T-helper 2 cell (primary cell): ENCODE data around the gene PALLD.

ENCODE experiments used
- DNase-seq, 5 experiments: peaks; one replicate each; pipeline versions ENCODE4 v3.0.0 to v3.0.0-alpha.2; 2012 to 2022

Gene PALLD

DNA sequence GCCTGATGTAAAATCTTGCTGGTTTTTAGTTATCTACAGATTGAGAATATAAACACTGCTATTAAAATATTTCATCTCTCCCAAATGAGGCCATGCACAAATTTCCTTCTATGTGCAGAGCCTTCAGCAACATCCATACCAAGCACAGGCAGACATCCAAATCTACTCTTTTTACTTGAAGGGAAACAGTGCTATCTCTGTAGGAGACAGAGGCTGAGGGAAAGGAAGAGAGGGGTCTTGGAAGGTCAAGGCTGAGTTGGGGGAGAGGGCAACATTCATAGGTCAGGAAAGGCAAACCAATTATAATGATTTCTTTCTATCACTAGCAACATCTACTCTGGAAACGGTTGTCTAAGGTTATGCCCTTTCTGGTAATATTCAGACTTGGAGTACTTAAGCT is 273.0 kb downstream of the PALLD start:
- no peak for DNase-seq

DNA sequence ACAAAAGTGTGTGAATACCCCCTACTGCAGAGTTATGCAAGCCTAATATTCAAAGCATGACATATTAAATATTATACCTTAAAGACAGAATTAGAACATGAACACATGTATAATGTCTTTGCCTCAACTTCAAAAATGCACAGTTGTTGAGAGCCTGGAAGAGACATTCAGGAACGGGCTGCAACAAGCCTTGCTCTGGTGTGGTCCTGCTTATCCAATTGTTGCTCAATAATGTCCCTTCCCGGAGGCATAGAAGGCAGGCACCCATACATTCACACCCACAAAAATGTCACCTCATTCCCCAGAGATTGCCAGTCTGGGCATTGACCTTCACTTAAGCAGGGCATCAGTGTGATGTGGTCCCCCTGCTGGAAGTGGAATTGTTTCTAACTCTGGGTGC is 274.4 kb downstream of the PALLD start:
- DNase-seq: no peak

DNA sequence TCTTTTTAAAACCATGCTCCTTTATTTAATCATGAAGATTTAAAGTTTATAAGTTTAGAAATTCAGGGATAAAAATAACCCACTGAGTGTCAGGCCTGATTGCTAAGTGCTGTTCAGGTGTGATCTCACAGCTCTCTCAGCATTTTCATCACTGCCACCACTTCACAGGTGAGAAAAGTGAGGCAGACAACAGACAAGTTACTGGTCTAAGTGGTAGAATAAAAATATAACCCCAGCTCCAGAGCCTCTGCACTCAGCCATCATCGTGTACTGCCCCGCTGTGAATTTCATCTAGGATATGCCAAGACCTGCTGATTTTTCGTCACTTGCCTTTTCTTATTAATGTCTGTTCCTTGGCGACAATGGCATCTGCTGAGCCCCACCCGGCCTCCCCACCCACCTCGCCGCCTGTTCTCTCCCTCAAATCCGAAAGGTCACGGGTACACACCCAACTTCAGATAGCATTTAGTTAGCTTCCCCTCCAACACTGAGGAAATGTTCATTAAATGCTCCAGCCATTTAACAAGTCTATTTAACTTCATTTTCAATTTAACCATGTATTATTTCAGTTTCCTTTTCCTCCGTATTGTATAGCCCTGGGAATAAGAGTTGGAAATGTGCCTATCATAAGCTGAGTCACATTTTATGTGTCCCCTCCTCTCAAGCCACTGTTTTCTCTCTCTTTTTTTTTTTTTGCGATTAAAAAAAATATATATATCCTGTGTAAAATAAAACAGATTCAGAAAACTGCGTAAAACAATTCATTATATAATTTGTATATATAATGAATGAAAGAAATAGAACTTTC is 276.7 kb downstream of the PALLD start:
- no peak for DNase-seq

DNA sequence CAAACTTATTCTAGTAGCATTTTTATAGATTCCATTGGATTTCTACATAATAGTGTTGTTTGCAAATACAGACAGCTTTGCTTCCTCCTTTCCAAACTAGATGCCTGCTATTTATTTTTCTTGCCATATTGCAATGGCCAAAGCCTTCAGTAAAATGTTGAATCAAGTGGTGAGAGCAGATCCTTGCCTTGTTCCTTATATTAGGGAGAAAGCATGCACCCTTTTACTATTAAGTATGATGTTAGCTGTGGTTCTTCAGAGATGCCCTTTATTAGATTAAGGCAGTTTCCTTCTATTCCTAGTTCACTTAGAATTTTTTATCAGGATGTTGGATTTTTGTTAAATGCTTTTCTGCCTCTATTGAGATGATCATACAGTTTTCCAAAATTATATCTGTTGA is 279.5 kb downstream of the PALLD start:
- DNase-seq: no peak

DNA sequence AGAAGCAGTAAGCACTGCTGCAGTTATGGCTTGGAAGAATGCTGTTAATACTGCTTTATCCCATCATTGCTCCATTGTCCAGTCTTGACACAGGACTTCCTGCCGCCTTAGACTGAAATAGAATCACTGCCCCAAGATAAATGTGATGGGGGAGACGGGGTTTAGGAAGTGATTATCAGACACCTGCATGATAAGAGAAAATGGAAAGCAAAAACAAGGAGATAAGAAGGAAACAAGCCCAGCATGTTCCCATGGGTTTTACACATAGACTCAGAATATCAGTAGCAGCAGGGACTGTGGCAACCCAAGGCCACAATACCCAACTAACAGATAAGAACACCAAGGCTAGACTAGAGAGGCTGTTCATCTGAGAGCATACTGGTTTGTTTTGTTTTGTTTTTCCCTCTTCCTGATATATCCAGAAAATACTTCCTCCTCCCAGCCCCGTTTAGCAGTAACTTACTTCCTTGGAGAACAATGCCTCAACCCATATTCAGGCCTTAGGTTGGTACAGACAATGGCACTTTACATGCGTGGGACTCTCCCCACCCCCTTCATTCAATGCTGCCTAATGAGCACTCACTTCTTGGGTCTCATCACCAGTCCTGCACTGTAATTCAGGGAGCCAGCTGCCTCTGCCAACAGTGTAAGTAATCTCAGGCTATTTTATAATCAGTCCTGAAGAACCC is 280.6 kb downstream of the PALLD start:
- DNase-seq: no peak

DNA sequence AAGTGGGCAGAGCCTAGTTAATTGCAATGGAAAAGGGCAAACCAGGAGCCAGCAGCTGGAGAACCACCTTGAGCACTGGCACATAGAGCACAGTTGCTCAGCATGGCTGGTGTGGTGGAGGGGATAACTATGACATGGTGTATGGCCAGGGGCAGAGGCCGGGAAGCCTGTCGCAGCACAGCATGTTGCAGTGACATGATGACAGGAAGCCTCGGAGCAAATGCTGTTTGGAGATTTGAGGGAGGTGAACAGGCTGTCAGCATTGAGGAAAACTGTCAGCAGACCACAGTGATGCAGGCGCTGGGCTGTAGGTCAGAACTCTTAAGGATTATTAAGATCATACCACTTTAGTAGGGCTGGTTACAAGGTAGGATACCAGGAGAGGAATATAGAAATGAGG is 284.5 kb downstream of the PALLD start:
- no peak for DNase-seq

DNA sequence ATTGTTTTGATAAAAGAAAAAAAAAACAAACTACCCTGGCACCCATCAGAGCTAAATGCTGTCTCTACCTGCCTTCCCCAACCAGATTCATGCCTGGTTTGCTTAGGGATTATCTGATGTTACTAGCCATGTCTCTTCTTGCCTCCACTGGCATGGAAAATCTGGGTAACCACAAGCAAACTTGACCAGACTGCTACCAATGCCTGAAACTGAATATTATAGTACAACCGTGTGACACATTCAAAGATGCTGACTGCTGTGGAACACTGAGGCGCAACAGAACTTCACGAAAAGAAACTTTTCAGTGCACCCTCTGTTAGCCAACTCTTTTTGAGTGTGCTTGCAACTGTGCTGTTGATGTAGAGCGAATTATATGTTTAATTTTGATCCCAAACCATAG is 285.1 kb downstream of the PALLD start:
- no peak for DNase-seq

DNA sequence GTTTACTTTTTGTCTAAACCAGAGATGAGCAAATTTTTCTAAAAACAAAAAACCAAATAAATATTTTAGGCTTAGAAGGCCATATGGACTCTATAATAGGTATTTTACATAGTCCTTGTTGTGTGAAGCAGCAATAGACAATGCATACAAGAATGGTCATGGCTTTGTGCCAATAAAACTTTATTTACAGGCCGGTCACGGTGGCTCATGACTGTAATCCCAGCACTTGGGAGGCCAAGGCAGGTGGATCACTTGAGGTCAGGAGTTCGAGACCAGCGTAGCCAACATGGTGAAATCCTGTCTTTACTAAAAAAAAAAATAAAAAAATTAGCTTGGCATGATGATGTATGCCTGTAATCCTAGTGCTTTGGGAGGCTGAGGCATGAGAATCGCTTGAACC is 285.6 kb downstream of the PALLD start:
- no peak for DNase-seq

DNA sequence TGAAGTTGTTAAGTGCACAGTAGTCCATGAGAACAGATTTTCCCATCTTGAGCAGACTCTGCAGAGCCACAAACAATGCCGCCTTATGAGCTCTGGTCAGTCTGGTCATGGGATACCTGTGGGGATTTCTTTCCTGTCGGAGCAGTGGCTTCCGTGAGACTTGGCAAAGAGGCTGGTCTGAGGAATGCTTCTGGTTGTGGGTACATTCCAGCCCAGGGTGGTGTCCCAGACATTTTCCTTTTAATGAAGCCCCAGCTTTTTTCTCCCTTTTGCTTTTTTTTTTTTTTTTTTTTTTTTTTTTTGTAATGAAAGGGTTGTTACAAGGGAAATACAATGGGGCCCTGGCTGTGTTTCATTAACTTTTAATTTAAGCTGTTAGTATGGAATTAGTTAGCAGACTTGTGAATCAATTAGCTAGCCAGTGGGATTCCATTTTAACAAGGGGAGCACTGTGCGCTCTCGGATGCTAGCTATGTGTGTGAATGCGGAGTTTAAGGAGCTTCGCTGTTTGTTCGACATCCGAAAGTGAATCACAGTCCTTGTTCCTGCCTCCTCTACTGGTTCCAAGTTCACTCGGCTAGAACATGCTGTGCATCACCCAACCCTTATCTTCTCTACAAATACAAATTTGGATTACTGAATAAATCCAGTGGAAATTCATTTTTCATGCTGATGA is 288.1 kb downstream of the PALLD start:
- no peak for DNase-seq

DNA sequence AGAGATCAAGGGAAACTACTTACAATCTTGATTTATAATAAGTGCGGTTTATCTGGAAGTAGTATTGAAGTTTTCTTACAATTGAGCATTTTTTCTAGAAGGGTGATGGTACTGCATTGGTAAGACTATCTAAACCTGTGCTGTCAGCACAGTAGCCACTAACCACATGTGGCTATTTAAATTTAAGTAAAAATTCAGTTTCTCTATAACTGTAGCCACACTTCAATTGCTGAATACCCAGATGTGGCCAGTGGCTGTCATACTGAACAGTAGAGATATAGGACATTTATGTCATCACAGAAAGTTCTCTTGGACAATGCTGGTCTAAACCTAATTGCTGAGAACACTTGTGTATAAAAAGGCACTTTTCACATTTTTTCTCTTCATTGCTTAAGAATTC is 290.5 kb downstream of the PALLD start:
- no peak for DNase-seq

DNA sequence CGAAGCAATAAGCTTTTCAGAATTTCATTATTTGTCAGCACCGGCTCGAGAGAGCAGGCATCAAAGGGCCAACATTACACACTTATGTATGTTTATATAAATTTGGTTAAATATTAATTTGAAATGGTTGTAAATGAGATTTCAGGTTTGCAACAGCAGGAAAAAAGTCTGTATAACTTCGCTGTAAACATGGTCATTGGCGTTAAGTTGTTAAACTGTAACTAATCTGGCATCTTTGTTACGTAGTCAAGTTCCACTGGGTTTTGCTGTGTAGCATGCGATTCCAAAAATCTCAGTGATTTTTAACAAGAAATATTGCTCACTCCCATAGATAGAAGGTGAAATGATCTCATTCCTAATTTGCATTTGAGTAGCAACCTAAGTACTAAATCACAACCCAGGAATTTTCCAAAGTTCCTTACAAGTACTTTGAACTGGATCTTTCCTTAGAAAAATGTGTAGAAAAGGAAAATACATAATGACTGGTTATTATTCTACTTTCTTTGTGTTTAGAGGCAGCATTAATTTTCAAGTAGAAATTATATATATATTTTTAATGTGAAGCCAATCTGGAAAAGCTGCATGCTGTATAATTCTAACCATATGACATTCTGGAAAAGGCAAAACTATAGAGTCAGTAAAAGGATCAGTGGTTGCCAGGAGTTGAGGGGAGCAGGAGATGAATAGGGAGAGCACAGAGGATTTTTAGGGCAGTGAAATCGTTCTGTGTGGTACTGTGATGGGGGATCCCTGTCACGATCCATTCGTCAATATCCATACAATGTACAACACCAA is 291.1 kb downstream of the PALLD start:
- no peak for DNase-seq

DNA sequence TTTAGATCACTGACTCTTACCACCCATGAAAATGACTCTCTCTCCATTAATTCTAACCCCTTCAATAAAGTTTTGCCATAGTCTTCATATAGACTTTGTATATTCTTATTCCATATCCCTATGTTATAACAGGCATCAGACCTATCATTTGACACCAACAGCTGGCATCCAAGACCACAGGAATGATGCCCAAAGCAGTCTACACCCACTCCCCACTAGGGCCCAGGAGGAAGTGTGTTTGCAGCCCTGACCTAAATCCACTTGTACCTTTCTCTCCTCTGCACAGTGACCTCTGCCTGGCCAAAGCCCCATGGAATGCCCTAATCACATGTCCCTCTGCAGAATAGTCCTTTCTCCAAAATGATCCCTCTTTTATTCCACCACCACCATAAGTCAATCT is 294.0 kb downstream of the PALLD start:
- DNase-seq: no peak

DNA sequence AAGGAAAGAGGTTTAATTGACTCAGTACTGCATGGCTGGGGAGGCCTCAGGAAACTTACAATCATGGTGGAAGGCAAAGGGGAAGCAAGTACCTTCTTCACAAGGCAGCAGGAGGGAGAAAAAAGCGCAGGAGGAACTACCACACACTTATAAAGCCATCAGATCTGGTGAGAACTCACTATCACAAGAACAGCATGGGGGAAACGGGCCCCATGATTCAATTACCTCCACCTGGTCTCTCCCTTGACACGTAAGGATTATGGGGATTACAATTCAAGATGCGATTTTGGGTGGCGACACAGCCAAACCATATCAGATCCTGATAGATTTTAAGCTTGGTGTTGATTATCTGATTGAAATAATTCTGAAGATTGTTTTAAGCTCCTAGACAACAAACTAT is 294.5 kb downstream of the PALLD start:
- DNase-seq: no peak

DNA sequence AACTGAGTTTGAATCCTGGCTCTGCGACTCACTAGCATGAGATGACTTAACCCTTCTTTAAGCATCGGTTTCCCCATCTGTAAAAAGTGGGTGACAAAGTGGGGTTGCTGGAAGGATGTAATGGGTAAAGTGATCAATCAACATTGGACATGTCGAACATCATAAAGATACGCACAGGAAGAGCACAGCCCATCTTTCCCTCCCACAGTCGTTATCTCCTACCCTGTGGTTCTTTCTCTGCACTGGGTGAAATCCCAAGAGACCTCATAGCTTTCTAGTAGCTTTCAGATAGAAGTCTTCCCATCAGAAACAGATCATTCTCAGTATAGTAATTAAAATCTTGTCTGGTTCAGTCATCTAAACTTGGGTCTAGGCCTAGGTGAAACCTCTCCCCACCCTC is 296.7 kb downstream of the PALLD start:
- no peak for DNase-seq

DNA sequence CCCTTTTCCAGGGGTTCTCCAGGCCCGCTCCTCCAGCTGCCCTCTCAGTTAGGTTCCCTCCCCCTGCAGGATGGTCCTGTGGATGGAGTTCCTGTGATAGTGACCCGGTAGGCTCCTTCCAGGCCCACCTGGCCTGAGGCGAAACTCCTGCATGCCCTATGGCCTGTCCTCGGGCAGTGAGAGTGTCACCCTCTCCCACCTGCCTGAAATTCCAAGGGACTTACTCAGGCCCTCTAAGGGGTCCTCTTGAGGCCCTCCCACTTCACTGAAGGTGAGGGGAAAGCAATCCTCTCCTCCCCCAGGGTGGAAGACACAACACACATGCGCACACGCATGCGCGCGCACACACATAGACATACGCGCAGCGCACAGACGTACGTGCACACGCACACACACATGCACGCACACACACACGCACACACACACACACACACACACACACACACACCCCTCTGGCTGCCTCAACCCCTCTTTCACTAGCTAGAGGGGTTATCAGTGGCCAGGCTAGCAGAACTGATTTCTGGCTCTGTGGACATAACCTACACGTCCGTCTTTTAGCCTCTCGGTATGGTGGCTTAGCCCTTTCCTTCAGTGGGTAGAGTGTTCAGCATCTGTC is 297.3 kb downstream of the PALLD start:
- no peak for DNase-seq

DNA sequence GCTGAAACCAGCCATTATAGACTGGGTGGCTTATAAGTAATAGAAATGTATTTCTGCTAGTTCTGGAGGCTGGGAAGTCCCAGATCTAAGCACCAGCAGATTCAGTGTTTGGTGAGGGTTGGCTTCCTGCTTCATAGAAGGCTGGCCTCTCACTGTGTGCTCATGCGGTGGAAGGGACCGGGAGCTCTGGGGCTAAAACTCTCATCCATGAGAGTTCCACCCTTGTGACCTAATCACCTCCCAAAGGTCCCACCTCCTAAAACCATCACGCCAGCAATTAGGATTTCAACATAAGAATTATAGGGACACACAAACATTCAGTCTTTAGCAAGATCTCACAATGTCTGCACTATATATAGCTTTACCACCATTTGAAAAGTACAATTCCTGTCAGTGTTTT is 298.0 kb downstream of the PALLD start:
- DNase-seq: no peak

DNA sequence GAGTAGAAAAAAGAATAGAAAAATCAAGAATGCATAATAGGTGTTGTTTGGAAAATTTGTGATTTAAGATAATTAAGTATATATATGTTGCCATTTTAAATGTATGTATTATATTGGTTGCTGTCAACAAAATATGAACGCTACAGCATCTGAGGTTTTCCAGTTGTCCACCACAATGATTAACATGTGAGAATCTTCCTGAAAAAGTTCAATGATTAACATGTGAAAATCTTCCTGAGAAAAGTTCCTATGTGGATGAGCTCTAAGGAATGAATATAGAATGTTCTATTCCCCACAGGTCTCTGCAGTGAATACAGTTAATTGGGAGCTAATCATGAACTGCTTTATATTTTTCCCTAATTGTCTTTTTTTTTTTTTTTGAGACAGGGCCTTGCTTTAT is 298.5 kb downstream of the PALLD start:
- DNase-seq: no peak

DNA sequence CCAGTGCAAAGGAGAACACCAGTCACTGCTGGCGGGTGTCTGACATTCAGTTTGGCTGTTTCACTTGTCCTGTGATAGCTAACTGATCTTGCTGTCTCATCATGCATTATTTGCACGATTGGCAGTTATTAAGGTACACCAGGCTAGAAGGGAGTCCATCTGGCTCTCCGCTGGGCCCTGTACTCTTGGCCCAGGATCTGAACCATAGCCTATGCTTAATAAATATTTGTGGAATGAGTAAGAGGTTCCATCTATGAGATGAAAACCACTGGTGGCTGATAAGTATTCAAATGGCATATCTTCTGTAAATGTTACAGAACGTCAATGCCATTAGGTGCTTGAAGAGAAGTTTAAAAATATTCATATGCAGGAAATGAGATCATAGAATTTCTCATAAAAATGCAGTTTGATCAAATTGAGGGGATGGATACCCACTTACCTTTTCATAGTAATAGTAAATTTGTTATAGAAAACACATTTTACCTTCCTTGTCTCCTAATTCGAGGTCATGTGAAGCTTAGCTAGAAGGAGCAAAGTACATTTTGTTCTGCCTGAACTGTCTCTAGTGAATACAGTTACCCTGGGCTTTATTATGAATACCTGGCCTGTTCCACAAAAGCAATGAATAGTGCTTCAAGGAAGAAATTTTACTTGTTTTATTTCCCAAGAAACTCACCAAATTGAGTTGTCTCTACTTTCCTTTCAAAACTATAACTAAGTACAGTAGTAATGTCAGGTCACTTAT is 299.7 kb downstream of the PALLD start:
- DNase-seq: no peak

DNA sequence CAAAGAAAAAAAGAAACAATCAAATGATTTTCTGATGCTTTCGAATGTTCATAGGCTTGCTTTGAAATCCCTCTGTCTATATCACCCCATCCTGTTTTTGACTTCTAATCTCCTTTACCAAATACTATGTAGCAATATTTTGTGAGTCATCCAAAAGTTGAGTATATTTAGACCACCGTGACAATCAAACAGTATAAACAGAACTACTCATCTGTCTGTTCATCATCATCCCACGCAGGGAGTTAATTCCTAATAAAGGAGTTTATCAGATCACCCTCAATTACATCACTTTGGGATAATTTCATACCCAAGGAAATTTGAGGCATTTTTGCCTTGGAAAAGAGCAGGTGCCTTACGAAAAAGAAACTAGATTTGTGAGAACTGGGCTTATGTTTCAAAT is 300.3 kb downstream of the PALLD start:
- DNase-seq: no peak

DNA sequence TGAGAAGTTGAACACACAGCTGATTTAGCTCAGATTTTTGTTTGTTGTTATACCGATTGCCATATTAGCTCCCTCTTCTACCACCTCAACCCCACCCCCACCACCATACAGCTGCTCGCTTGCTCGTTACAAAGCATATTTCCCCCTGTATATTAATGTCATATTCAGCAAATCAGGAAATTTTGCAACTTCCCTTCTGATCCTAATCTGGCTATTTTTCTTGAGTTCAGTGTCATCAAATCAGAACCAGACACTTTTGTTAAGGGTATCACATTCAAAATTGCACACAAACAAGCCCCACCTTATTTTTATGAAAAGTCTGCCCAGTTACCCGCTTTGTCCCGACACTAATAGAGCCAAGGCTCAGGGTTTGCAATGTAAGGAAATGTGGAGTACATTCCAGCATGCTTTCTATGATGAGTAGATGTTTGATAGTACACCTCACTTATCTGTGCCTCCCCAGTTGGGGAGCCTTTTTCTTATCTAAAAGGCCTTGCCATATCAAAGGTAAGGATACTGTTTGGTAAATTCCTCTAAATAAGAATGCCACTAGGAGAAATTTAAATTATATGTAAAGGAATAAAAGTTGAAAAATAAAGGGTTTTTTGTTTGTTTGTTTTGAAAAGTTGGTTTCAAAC is 301.0 kb downstream of the PALLD start:
- DNase-seq: no peak

DNA sequence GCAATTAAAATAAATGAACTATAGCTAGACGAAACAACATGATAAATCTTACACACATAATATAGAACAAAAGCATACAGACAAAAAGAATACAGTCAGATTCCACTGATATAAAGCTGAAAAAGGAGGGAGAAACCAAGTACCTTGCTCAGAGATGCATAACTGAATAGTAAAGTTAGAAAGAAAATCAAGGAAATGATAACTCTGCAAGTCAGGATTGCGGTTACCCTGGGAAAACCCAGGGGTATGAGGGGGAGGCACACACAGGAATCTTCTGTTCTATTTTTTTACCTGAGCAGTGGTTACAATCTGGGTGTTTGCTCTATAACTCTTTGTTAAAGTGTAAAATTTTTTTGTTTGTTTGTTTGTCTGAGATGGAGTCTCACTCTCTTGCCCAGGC is 304.1 kb downstream of the PALLD start:
- no peak for DNase-seq

DNA sequence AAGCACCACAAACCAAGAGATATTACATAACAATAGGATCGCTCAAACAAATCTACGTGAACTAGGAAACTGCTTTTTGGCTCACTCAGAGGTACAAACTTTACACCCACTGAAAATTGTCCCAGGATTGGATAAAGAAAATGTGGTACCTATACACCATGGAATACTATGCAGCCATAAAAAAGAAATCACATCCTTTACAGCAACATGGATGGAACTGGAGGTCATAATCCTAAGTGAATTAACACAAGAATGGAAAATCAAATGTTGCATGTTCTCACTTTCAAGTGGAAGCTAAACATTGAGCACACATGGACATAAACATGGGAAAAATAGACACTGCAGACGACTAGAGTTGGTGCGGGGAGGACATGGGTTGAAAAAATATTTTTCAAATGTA is 305.4 kb downstream of the PALLD start:
- no peak for DNase-seq
